Measurements from ENCODE around the gene ANK3. TPM values are rescaled to one million over a fixed set of nuclear protein-coding genes. Genes with fewer than 3 reads are reported as not detected.

ANK3 gene
- total RNA-seq, 2 donors from 2014 or later: 56.2 to 78.2 TPM

GRCh38 chr10:60155943-60156683 lies 233.6 kb downstream of the ANK3 start:
- no peak overlapping the region for H3K4me3 Mint-ChIP-seq
- no peaks in the 10 kb centered on the region for H3K4me1 Mint-ChIP-seq
- no peaks in the 10 kb centered on the region for H3K9me3 Mint-ChIP-seq
- no peak for ATAC-seq (replicated peaks)
- H3K36me3 Mint-ChIP-seq (ENCODE audit: low read depth): peaks cover 49% of the 10 kb centered on the region
- no peaks in the 10 kb centered on the region for H3K27me3 Mint-ChIP-seq
- no peak overlapping the region for H3K27ac Mint-ChIP-seq

GRCh38 chr10:60155099-60155877 lies 234.4 kb downstream of the ANK3 start:
- Mint-ChIP-seq H3K4me1 (no peaks in the 10 kb centered on the region), H3K4me3 (no peak overlapping the region), H3K27me3 (no peaks in the 10 kb centered on the region), H3K27ac (no peak overlapping the region), H3K36me3 (ENCODE audit: low read depth) (peaks cover 47% of the 10 kb centered on the region), H3K9me3 (no peaks in the 10 kb centered on the region)
- no peak for ATAC-seq (replicated peaks)

DNA sequence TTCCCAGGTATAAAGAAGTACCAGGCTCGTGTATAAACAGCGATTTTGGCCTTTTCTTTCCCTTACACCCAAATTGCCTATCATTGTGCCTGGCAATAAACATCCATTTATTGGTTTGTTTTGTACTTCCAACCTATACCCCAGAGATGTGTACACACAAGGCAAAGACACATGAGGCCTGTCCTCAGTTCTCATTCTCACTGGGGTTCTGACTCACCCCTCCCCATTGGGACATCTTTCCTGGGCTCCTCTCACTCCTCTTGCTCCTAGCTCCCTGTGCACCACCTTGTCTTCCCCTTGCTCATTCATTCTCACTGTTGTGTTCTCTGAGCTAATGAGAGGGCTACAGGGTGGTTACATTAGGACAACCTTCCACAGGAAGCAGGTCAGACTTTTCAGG lies 240.7 kb downstream of the ANK3 start:
- H3K4me3 Mint-ChIP-seq: no peak overlapping the region
- peaks cover 48% of the 10 kb centered on the region for H3K36me3 Mint-ChIP-seq (ENCODE audit: low read depth)
- no peak for ATAC-seq (replicated peaks)
- no peak overlapping the region for H3K27ac Mint-ChIP-seq
- no peaks in the 10 kb centered on the region for H3K27me3 Mint-ChIP-seq
- no peaks in the 10 kb centered on the region for H3K9me3 Mint-ChIP-seq
- no peaks in the 10 kb centered on the region for H3K4me1 Mint-ChIP-seq

DNA sequence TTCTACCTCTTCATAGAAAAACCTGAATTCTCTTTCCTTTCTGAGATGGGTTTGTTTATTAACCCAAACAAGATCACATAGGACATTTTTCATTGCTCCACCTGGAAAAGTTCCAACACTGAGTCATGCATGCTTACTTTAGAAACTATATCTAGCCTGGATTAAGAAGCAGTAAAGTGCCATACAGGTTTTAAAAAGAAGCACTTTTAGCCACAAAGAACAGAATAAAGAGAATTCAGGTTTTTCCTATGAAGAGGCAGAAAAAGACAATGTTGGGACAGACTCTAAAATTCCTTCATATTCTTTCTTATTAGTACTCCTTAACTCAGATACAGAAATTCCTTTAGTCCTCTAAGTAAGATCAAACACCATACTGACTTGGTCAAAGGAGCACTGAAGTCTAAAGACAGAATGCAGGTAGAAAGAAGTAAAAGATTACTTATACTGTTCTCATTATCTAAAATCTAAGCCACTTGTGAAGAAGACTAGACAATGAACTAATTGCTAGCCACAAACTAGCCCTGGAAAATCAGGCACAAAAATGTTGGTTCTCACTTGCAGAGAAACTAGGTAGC lies 241.3 kb downstream of the ANK3 start:
- Mint-ChIP-seq H3K4me3 (no peak overlapping the region), H3K36me3 (ENCODE audit: low read depth) (peaks cover 49% of the 10 kb centered on the region), H3K4me1 (no peaks in the 10 kb centered on the region), H3K9me3 (no peaks in the 10 kb centered on the region), H3K27me3 (no peaks in the 10 kb centered on the region), H3K27ac (no peak overlapping the region)
- no peak for ATAC-seq (replicated peaks)

GRCh38 chr10:60147576-60148265 lies 242.0 kb downstream of the ANK3 start:
- Mint-ChIP-seq H3K36me3 (ENCODE audit: low read depth) (peaks cover 42% of the 10 kb centered on the region), H3K27me3 (no peaks in the 10 kb centered on the region), H3K27ac (no peak overlapping the region), H3K4me1 (no peaks in the 10 kb centered on the region), H3K4me3 (no peak overlapping the region), H3K9me3 (no peaks in the 10 kb centered on the region)
- ATAC-seq (replicated peaks): no peak

DNA sequence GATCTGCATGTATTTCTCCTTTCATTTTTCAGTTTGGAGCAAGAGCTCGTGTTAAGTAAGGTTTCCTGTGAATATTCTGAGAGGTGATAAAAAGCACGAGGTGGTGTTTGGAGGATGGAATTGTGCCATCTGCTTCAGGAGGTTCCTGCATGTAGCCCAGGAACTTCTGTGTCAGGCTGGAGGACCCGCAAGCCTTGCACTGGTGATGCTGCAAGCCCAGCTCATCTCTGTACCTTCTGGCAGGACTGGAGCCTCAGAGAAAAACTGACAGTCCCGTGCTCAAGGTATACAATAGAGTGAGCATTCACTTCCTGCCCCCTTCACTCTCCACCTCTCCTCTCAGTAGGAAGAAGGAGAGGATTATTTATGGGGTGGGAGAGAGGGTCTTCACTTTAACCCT lies 242.7 kb downstream of the ANK3 start:
- Mint-ChIP-seq H3K4me1 (no peaks in the 10 kb centered on the region), H3K9me3 (no peaks in the 10 kb centered on the region), H3K27me3 (no peaks in the 10 kb centered on the region), H3K27ac (no peak overlapping the region), H3K36me3 (ENCODE audit: low read depth) (peaks cover 36% of the 10 kb centered on the region), H3K4me3 (no peak overlapping the region)
- ATAC-seq (replicated peaks): no peak

DNA sequence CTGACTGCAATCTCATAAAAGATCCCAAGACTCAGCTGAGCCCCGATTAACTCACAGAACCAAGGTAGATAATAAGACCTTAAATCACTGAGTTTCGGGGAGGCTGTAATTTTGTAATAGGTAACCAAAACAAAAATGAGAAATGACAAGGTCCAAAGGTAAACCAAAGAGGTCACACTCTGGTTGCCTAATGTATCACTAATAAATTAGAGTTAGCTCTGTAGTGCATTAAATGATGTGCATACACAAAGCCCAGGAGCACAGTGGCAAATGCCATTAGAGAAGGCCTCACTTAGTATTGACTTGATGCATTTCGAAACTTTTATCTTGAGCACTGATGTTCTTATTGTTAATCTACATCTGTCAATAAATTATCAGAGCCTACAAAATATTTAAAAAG lies 245.6 kb downstream of the ANK3 start:
- peaks cover 16% of the 10 kb centered on the region for H3K36me3 Mint-ChIP-seq (ENCODE audit: low read depth)
- no peak overlapping the region for H3K27ac Mint-ChIP-seq
- no peak overlapping the region for H3K4me3 Mint-ChIP-seq
- H3K4me1 Mint-ChIP-seq: no peaks in the 10 kb centered on the region
- no peaks in the 10 kb centered on the region for H3K27me3 Mint-ChIP-seq
- no peak for ATAC-seq (replicated peaks)
- no peaks in the 10 kb centered on the region for H3K9me3 Mint-ChIP-seq

GRCh38 chr10:60142736-60143135 lies 246.9 kb downstream of the ANK3 start:
- no peaks in the 10 kb centered on the region for H3K9me3 Mint-ChIP-seq
- H3K27ac Mint-ChIP-seq: no peak overlapping the region
- no peak overlapping the region for H3K4me3 Mint-ChIP-seq
- no peaks in the 10 kb centered on the region for H3K27me3 Mint-ChIP-seq
- ATAC-seq (replicated peaks): no peak
- no peaks in the 10 kb centered on the region for H3K4me1 Mint-ChIP-seq
- H3K36me3 Mint-ChIP-seq (ENCODE audit: low read depth): peaks cover 20% of the 10 kb centered on the region

- no peak for ATAC-seq (replicated peaks)
- Mint-ChIP-seq H3K27ac (no peak overlapping the region), H3K36me3 (ENCODE audit: low read depth) (peaks cover 22% of the 10 kb centered on the region), H3K9me3 (no peaks in the 10 kb centered on the region), H3K4me3 (no peak overlapping the region), H3K27me3 (no peaks in the 10 kb centered on the region), H3K4me1 (no peaks in the 10 kb centered on the region)
Measured at GRCh38 chr10:60141896-60142559, 247.6 kb downstream of the ANK3 start.

DNA sequence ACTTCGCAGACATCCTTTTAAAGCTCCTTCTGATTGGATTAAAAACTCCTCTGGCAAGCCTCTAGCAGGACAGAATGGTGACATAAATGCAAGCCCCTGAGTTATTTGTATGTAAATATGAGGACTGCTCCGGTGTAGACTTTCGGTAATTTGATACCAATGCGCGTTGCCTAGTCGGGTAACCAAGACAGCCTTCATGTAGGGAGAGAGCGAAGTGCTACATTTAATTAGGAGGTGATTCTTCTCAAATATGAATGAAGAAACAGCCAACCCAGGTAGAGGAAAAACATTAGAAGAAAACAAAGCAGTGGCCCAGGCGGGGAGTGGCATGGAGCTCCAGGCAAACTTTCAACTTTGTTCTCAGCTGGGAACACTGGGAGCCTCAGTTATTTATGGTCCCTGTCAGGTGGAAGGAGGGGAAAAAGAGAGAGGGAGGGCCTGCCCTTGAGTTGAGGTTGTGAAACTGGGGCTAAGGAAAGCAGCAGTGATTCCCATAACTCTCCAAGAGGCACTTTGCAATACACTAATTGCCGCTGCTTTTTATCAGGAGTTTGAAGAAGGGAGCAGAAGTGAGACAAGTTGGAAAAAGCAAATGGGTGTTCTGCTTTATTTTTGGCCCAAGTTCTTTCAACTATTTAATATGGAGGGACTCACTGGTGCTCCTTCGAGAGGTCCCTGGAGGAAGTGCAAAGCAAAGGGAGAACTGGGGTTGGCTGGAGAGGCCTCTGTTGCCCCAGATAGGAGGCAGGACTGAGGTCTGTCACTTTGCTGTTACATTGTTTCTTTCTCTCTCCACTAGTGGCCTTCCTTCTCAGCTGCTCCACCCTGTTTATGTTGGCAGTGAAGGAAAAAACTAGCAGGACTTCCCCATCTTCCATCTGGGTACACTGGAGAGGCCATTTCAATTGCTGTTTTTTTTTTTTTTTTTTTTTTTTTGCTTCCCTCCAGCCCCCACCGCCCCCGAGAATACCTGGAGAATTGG lies 248.7 kb downstream of the ANK3 start:
- Mint-ChIP-seq H3K9me3 (no peaks in the 10 kb centered on the region), H3K4me1 (no peaks in the 10 kb centered on the region), H3K27me3 (no peaks in the 10 kb centered on the region), H3K4me3 (no peak overlapping the region), H3K27ac (no peak overlapping the region), H3K36me3 (ENCODE audit: low read depth) (peaks cover 23% of the 10 kb centered on the region)
- ATAC-seq (replicated peaks): no peak

GRCh38 chr10:60139798-60140566 lies 249.7 kb downstream of the ANK3 start:
- no peak for ATAC-seq (replicated peaks)
- H3K4me3 Mint-ChIP-seq: no peak overlapping the region
- peaks cover 30% of the 10 kb centered on the region for H3K36me3 Mint-ChIP-seq (ENCODE audit: low read depth)
- H3K27me3 Mint-ChIP-seq: no peaks in the 10 kb centered on the region
- H3K4me1 Mint-ChIP-seq: no peaks in the 10 kb centered on the region
- no peak overlapping the region for H3K27ac Mint-ChIP-seq
- no peaks in the 10 kb centered on the region for H3K9me3 Mint-ChIP-seq

GRCh38 chr10:60139290-60139689 lies 250.4 kb downstream of the ANK3 start:
- no peak for ATAC-seq (replicated peaks)
- Mint-ChIP-seq H3K4me3 (no peak overlapping the region), H3K9me3 (no peaks in the 10 kb centered on the region), H3K36me3 (ENCODE audit: low read depth) (peaks cover 30% of the 10 kb centered on the region), H3K27me3 (no peaks in the 10 kb centered on the region), H3K27ac (no peak overlapping the region), H3K4me1 (no peaks in the 10 kb centered on the region)

DNA sequence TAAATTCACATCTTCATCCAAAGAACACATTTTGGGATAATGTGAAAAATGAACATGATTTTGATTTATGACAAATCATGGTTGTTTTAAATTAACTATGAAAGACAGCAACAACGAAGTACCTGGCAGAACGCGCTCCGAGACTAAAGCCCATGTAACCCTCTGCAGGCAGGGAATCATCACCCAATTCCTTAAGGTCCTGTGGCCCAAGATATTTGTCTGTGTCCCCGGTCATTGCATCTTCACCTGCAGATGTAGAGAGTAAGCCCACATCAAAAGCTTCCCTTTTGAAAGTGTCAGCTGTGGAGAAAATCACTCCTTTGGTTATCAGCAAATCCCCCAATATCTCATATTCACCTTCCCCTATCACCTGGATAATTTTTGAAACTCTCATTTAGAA lies 250.8 kb downstream of the ANK3 start:
- peaks cover 32% of the 10 kb centered on the region for H3K36me3 Mint-ChIP-seq (ENCODE audit: low read depth)
- H3K27me3 Mint-ChIP-seq: no peaks in the 10 kb centered on the region
- H3K4me3 Mint-ChIP-seq: no peak overlapping the region
- no peak overlapping the region for H3K27ac Mint-ChIP-seq
- no peak for ATAC-seq (replicated peaks)
- no peaks in the 10 kb centered on the region for H3K4me1 Mint-ChIP-seq
- H3K9me3 Mint-ChIP-seq: no peaks in the 10 kb centered on the region
